Right kidney (tissue), 1 donor: ENCODE measurements around the gene C1QTNF12.
A peak's percentile ranks its signal among the peaks of the same experiment; 100 is the strongest.

Source experiments
- DNase-seq: peaks from one replicate; pipeline ENCODE4 v3.0.0-alpha.2; 2016

The C1QTNF12 gene

DNA sequence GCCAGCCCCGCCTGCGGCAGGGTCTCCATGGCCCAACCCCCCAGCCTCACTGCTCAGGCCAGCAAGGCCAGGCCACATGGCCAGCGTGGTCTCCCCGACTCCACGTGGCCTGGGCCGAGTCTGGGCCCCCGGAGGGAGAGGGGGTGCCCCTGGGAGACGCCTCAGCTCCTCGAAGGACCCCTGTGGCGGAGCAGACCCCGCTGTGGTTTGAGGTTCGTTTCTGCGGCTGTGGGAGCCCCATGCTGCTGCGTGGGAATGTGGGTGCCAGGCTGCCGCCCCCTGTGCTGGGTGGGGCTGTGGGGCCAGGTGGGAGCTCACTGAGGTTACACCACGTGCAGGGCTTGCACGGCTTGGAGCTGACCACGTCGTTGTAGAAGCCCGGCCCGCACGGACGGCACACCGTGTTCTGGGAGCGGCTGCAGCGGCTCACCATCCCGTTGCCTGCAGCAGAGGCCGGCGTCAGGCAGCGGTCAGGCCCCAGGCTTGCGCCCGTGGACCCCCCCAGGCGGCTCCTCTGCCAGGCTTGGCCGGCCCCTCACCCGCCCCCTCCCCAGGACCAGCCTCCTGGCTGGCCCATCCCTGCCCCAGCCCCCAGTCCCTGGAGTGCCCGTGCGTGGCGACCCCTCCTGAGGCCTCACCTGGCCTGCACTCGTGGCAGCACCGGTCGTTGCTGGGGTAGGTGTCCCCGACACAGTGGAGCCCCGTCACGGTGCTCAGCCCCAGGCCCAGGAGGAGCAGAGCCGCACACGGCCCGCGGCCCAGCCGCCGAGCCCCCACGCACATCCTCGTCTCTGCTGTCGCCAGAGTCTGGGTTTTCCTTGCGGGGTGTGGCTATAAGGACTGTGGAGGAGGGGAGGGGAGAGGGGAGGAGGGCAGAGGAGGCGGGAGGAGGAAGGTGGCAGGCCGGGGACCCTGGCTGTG lies 32.9 kb downstream of the C1QTNF12 start, which contains the start of gene TNFRSF4:
Gene TNFRSF4, minus strand, starts transcription at position 809 of the 921 bp plus-strand sequence. Its CDS starts 26 bp downstream, at position 783.
- no peak for DNase-seq

GRCh38 chr1:1212780-1213344 lies 33.7 kb downstream of the C1QTNF12 start:
- DNase-seq, result peak; percentile 35

GRCh38 chr1:1211541-1212441 lies 34.7 kb downstream of the C1QTNF12 start:
- no peak for DNase-seq

GRCh38 chr1:1210726-1211540 lies 35.6 kb downstream of the C1QTNF12 start:
- no peak for DNase-seq

DNA sequence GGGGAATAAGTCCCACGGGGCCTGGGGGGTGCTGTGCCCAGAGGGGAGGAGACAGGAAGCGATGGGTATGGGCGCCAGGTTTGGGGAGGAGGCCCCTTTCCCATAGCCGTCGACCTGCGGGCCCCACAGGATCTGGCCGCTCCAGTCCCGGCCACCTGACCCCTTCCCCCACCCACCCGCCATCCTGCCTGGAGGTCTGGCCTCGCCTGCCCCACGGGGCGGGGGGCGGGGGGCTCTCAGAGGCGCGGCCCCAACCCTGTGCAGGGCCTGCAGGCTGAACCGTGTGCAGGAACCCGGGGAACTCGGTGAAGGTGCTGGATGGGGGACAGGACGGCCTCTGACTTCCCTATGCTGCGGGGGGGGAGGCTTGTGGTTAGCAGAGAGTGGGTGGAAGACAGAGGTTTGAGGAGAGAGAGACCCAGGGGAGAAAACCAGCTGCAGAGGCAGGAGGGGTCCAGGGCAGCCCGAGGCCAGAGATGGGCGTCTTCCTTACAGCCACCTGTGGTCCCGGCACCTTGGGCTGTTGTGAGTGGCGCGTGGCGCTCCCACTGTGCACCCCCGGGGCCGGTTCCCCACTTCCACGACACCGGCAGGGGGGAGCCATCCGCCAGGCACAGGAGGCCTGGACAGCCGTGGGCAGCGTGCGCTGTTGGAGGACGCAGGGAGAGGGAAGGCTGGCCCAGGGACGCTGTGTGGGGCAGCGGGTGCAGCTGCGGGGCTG lies 37.6 kb downstream of the C1QTNF12 start:
- DNase-seq, result no peak

- DNase-seq, result no peak
These were observed 39.0 kb downstream of the C1QTNF12 start for GRCh38 chr1:1207571-1207892.

GRCh38 chr1:1206966-1207531 lies 39.5 kb downstream of the C1QTNF12 start:
- no peak for DNase-seq

- DNase-seq, result peak; percentile 75
These were observed 40.1 kb downstream of the C1QTNF12 start, which contains the start of gene TNFRSF18 for GRCh38 chr1:1206376-1206965. TNFRSF18 (minus strand) TSS chr1:1206592; CDS start chr1:1206571, 21 bp downstream.

- DNase-seq, result no peak
These were observed 40.6 kb downstream of the C1QTNF12 start for GRCh38 chr1:1205769-1206375.

DNA sequence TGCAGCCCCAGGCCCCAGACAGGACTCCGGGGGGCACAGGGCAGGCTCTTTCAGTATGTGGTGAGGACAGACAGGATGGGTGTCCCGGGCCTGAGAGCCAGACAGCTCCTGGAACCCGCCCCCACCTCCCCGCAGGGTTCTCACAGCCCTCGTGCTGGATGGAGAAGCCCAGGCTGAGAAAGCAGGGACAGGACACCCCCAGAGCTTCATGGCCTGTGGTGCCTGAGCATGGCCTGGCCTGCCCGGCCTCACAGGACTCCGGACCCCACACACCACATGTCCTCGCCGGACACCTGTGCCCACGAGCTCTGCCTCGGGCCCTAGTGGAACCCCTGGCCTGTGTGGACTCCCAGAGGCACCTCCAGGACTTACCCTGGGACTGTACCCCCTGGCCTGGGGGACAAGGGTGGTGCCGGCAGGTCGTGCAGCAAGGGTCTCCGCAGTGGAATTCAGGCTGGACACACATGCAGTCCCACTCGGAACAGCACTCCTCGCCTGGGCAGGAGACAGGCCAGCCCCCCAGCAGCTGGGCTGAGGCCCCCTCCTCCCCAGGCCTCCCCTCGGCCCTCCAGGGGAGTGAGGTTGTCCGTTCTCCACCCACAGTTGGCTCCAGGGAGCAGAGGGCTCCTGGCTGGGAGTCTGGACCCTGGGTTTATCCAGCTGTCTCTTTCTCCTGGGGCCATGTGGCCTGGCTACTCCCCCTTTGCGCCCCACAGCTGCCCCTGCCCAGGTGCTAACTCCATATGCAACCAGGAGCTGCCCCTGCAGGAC lies 41.3 kb downstream of the C1QTNF12 start:
- no peak for DNase-seq

DNA sequence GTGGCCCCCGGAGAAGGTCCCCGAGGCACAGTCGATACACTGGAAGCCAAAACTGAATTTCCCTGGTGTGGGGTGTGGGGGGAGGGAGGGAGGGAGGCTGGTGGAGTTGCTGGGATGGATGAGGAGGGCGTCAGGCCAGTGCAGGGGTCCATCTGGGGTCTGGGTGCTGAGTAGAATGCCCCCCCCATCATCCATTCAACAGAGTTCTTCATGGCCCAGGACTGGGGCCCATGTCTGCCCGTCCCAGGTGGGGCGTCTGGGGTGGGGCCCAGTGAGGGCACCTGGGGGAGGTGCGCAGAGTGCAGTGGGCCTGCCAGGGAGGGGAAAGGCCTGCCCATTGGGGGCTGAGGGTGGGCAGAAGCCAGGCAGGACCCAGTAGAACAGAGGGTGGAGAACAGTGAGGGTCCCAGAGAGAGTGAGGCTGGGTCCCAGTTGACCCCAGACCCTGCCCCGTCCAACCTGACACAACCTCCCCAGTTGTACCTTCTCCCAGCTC lies 42.0 kb downstream of the C1QTNF12 start:
- DNase-seq, result no peak

GRCh38 chr1:1203561-1204424 lies 42.7 kb downstream of the C1QTNF12 start:
- no peak for DNase-seq

DNA sequence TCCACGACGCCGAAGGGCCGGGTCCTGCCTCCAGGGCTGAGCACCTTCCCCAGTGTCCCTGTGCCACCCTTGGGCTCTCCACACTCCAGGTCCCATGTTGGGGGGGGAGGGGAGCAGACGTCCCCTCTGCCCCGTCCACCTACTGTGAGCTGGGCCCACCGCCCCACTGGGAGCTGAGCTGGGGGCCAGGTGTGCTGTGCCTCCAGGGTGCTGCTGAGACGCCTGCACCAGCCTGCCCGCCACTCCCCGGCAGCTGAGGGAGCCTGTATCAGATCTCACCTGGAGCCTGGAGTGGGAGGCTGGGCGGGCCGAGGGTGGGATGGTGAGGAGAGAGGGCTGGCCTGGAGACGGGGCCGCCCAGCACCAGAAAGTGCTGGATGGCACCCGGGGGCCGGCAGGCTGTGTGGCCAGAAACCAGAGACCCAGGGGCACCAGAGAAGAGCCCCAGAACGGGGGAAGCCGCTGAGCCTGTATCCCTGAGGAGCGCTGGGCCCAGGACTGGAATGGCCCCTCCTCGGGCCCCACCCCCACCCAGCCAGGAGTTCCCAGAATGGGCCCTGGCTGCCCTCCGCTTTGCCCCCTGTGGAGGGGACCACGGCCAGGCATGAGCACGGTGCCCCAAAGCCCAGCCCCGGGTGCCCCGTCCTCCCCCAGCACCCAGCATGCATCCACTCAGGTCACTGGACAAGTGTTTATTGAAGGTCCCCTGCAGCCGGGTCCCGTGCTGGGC lies 43.5 kb downstream of the C1QTNF12 start:
- no peak for DNase-seq

- no peak for DNase-seq
These were observed 45.4 kb downstream of the C1QTNF12 start for GRCh38 chr1:1200876-1201810.

GRCh38 chr1:1199961-1200875 lies 46.3 kb downstream of the C1QTNF12 start:
- DNase-seq, result no peak
